NCI-H446 (cell line): ENCODE measurements around the gene PNPLA3.
"Not testable (repeated sequence)": the region's sequence is repeated elsewhere in the genome, so short reads cannot be mapped to it uniquely, and the experiment has no call there.

ENCODE experiments used
- DNase-seq, 2 experiments: peaks; one replicate each; lab custom pipeline; 2025; lab: John Stamatoyannopoulos, UW

Gene PNPLA3

GRCh38 chr22:43889860-43890253 is 33.7 kb upstream of the PNPLA3 start:
- no peak for DNase-seq

DNA sequence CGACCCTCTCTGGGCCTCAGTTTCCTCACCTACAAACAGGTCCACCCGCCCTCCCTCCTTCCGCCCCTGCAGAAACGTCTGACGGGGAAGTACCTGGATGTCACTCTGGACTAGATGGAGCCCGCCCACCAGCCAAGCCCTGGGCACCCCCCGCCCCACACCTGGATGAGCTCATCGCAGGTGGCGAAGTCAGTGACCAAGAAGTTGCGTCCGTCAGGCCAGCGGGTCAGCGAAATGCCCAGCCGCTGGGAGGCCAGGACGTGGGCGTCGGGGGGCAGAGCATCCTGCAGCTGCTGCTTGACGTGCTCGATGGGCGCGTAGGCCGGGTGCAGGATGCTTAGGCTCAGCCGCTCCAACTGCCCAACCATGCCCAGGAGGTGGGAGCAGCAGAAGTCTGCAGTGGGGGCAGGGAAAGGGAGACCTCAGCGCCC is 32.7 kb upstream of the PNPLA3 start:
- DNase-seq, result no peak

GRCh38 chr22:43891360-43892182 is 32.0 kb upstream of the PNPLA3 start, which contains the start of gene PNPLA5:
Gene PNPLA5, minus strand, starts transcription at chr22:43892013. Its CDS starts 133 bp downstream, at chr22:43891880.
- no peak for DNase-seq

DNA sequence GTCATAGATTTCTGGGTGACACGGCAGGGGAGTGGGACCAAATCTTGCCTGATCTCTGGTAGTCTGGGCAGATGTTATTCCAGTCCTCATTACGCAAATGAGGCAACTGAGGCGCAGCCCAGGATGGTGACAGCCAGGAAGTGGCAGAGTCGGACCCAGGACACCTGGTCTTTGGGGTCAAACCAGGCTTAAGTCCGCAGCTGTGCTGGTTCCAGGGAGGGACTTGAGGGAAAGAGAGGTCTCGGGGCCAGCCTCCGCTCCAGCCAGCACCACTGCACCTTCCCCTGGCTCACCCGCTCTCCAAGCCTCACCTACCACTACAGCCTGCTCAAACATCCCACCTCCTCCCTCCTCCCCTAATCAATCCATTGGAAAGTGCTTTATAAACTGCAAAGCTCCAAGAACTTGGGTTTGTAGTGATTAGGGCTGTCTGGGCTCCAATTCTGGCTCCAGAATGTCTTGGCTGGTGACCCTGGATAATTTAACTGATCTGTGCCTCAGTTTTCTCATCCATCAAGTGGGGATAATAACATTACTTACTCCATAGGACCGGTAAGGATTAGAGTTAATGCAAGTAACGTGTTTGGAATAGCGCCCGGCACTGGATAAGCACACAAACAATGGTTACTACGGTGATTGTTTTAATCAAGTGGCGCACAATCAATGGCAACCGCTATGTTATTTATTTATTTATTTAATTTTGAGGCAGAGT is 31.3 kb upstream of the PNPLA3 start:
- no peak for DNase-seq

GRCh38 chr22:43893266-43893665 is 30.3 kb upstream of the PNPLA3 start:
- no peak for DNase-seq

GRCh38 chr22:43894122-43894521 is 29.5 kb upstream of the PNPLA3 start:
- DNase-seq, result no peak

- no peak for DNase-seq
Measured at GRCh38 chr22:43895986-43896645, 27.5 kb upstream of the PNPLA3 start.

DNA sequence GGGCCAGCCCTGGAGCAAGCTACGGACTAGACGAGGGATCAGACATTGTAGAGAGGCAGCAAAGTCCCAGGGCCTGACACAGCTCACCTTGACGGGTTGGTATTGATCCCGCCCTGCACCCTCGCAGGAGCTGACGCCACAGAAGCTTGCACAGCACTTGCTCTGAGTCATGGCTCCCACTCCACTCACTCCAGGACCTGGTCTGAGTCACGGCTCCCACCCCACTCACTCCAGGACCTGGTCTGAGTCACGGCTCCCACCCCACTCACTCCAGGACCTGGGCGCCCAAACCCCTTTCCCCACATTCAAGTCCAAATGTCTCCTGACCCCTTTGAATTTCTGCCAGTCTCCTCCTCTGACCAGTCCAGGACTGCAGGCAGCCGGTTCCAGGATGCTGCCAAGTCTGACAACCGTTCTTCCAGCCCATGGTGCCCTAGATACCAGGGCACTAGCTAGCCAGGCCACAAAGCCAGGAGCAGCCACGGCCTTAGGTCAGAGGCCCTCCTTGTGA is 25.8 kb upstream of the PNPLA3 start:
- DNase-seq, result no peak

- DNase-seq, result no peak
Measured at GRCh38 chr22:43900206-43900605, 23.4 kb upstream of the PNPLA3 start.

- no peak for DNase-seq
Measured at GRCh38 chr22:43901976-43902643, 21.5 kb upstream of the PNPLA3 start.

DNA sequence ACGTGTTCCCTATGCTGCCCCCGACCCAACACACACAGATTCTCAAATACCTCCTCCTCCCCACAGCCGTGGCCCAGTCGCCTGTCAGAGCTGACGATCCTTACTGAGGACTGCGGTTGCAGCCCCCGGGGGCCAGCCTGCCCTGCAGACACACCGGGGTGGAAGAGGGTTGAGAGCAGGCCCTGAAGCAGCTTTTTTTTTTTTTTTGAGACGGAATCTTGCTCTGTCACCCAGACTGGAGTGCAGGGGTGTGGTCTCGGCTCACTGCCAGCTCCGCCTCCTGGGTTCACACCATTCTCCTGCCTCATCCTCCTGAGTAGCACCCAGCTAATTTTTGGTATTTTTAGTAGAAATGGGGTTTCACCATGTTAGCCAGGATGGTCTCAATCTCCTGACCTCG is 20.6 kb upstream of the PNPLA3 start:
- DNase-seq, result not testable (repeated sequence)

DNA sequence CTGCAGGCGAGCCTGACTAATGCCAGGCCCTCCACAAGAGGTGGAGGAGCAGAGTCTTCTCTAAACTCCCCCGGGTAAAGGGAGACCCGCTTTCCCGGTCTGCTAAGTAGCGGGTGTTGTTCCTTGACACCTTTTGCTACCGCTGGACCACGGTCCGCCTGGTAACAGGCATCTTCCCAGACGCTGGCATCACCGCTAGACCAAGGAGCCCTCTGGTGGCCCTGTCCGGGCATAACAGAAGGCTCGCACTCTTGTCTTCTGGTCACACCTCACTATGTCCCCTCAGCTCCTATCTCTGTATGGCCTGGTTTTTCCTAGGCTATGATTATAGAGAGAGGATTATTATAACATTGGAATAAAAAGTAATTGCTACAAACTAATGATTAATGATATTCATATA is 19.2 kb upstream of the PNPLA3 start:
- DNase-seq, result not testable (repeated sequence)

GRCh38 chr22:43905681-43906080 is 17.9 kb upstream of the PNPLA3 start:
- DNase-seq, result no peak

DNA sequence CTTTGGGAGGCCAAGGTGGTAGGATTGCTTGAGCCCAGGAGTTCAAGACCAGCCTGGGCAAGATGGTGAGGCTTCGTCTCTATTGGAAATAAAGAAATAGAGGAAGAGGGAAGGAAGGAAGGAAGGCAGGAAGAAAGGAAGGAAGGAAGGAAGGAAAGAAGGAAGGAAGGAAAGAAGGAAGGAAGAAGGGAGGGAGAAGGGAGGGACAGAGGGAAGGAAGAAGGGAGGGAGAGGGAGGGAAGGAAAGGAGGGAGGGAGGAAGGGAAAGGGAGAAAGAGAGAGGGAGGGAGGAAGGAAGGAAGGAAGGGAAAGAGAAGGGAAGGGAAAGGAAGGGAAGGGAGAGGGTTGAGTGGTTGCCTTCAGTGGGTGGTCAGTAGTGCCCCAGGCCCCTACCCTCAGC is 13.9 kb upstream of the PNPLA3 start:
- no peak for DNase-seq

DNA sequence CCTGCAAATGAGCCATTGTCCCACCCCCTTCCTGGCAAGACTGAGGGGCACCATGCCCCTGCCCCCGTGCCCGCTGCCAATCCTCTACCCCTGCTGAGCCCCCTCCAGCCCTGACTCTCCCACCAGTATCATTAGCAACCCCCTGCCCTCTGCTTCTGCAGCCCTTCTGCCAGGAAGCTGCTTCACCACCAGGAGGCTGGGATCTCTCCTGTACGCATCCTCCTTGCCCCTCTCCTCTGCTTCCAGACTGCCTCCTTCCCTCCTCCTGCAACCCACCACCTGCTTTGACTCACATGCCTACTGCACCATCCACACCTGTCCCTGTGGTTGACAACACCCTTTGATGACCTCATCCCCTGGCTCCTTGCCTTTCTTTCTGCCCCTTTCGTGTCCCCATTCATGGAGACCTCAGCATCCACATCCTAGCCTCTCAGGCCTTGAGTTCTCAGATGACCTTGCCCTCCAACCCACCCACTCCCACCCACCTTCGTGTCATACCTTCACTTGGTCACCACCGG is 13.4 kb upstream of the PNPLA3 start:
- no peak for DNase-seq

DNA sequence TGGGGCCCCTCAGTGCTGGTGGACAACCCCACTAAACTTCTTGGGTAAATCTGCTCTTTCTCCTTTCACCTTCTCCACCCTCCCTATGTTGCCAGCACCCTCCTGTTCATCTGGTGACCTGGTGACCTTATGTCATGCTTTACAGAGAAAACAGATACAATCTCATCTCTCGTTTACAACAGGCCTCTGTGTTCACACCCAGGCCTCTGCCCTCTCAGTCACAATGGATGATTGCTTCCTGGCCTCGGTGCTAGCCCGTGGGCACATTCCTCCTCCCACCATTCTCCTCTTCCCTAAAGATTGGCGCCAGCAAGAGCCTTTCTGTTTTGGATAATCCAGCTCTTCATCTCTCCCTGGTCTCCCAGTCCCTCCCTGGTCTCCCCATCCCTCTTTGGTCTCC is 12.3 kb upstream of the PNPLA3 start:
- DNase-seq, result no peak

DNA sequence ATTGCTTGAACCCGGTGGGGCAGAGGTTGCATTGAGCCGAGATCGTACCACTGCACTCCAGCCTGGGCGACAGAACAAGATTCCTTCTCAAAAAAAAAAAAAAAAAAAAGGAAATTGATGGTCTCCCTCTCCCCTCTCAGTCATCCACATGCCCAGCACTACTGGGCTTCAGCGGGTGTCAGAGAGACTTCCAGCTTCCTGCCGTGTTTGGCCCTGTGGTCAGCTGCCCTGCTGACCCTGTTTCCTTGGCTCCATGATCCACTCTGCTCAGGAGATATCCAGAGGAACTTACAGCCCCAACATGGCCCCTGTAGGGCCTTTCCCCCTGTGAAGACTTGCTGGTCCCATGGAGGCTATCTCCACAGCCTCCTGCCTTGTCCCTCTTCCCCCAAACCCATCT is 6.1 kb upstream of the PNPLA3 start:
- no peak for DNase-seq

DNA sequence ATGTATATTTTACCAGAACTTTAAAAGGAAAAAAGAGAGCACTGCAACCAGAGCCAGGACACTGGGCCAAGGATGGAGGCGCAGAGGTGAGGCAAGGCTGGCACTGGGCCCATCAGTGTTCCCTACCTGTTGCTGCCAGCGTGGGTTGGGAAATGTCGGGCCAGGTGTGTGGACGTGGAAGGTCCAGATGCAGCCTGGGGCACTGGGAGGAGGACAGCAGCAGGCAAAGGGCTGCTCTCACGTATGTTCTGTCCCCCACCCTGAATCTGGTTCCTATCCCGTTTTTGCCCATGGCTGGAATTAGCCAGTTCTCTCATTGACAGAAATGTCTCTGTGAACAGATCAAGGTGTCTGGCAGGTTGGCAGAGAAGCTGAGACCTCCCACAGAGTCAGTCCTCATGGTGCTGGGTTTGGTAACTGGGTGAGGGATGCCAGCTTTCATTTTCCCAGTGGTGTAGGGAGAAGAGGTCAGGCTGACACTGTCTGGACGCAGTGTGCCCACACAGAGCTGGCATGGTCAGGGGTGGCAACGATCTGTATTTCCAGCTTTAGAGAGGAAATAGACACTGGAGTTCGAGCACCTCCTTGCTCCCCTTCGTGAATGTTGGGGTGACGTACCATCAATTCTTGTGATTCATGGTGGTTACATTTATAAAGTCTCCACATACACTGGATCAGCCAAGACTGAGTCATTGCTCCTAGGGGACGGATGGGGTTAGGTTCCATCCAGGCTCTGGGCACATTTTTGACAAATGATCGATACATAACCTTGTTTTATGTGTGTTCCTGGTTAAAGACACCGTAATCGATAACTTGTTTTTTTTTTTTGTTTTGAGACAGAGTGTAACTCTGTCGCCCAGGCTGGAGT is 4.3 kb upstream of the PNPLA3 start:
- no peak for DNase-seq

DNA sequence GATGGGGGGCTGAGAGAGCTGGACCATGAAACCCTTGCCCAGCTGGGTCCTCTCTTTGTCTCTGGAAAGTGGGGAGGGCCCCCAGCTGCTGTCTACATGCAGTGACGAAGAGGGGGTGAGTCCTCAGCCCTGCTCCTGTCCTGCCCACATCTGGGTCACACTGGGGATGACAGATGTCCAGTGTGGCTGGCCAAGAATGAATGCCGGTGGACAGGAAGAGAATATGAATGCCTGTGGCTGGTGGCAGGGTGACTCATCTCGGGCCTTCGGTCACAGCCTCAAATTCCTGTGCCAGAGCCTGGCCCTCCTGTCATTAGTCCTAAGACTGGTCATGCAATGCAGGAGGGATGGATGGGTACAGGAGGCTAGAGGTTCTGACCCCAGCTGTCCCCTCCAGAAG is 2.2 kb upstream of the PNPLA3 start:
- DNase-seq, result no peak

DNA sequence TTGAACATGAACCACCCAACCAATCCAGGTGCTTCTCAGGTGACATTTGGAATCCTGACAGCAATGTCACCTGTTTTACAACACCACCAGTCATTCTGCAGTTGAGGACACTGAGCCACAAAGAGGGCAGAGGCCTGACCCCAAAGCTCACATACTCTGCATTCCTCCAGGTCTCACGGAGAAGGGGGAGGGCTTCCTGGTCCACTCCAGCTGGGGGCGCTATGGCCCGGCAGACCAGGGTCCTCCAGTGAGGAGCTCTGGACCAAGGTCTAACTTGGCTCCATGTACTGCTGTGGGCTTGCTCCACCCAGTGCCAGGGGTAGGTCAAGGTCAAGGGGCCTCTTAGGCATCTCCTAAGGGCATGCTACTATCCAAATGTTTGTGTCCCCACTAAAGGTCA is 1.5 kb upstream of the PNPLA3 start:
- DNase-seq, result no peak

DNA sequence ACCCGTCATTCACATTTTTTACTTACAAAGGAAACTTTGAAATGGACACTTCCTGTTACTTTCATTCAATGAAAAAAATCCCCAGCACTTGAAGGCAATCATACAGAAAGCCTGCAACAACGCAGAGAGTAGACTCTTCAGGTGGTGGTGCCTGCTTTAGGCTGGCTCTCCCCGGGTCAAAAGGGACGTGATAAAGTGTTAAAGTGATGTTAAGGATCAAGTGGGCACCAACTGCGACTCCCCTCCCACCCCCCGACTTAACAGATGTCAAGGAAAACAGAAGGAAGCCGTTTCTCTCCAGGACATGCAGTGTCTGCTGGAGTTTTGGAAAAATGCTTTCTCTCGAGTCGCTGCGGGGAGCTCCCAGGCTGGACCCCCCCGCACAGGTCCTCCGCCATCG is 414 bp upstream of the PNPLA3 start:
- DNase-seq, result no peak
